ENCODE data around the gene MORN5.

Gene MORN5

GRCh38 chr9:122144836-122145591, 14.7 kb upstream of the MORN5 start:
- DNase-seq = no peak

- no peak for DNase-seq
Measured at GRCh38 chr9:122145592-122145863, 14.2 kb upstream of the MORN5 start.

- no peak for DNase-seq
Measured at GRCh38 chr9:122151267-122151828, 8.4 kb upstream of the MORN5 start.

- no peak for DNase-seq
Measured at GRCh38 chr9:122155796-122156195, 3.9 kb upstream of the MORN5 start.

GRCh38 chr9:122158202-122158601, 1.5 kb upstream of the MORN5 start:
- DNase-seq = no peak

- DNase-seq = no peak
Measured at GRCh38 chr9:122159925-122160246, 178 bp downstream of the MORN5 start.

- DNase-seq = no peak
Measured at GRCh38 chr9:122162415-122162814, 2.7 kb downstream of the MORN5 start.

- no peak for DNase-seq
Measured at GRCh38 chr9:122164286-122164685, 4.6 kb downstream of the MORN5 start.

GRCh38 chr9:122168356-122168755, 8.6 kb downstream of the MORN5 start:
- DNase-seq = no peak

- DNase-seq = no peak
Measured at GRCh38 chr9:122172131-122172530, 12.4 kb downstream of the MORN5 start.

GRCh38 chr9:122173670-122174069, 14.0 kb downstream of the MORN5 start:
- no peak for DNase-seq

GRCh38 chr9:122176916-122177315, 17.2 kb downstream of the MORN5 start:
- no peak for DNase-seq

GRCh38 chr9:122179054-122179689, 19.5 kb downstream of the MORN5 start:
- DNase-seq = no peak

GRCh38 chr9:122179690-122180074, 20.0 kb downstream of the MORN5 start:
- no peak for DNase-seq

GRCh38 chr9:122180633-122181032, 20.9 kb downstream of the MORN5 start:
- DNase-seq = no peak

GRCh38 chr9:122183501-122183900, 23.8 kb downstream of the MORN5 start:
- DNase-seq = no peak

- no peak for DNase-seq
Measured at GRCh38 chr9:122184551-122184950, 24.8 kb downstream of the MORN5 start.

GRCh38 chr9:122186301-122186700, 26.6 kb downstream of the MORN5 start:
- no peak for DNase-seq

- DNase-seq = no peak
Measured at GRCh38 chr9:122186777-122187470, 27.2 kb downstream of the MORN5 start.

- no peak for DNase-seq
Measured at GRCh38 chr9:122188369-122188768, 28.7 kb downstream of the MORN5 start.

GRCh38 chr9:122190597-122191381, 31.1 kb downstream of the MORN5 start:
- peak; percentile 68 for DNase-seq

- no peak for DNase-seq
Measured at GRCh38 chr9:122191584-122191983, 31.9 kb downstream of the MORN5 start.

GRCh38 chr9:122192261-122192875, 32.7 kb downstream of the MORN5 start:
- DNase-seq = no peak

Data from NCI-H187 treated with DMSO at 0.1 percent for 48 hours (cell line).